Kidney (tissue), 14 donors: ENCODE measurements around the gene ZBTB22. TPM values are rescaled to one million over a fixed set of nuclear protein-coding genes. Genes with fewer than 3 reads are reported as not detected.

Experiments
- DNase-seq, 5 donors: peaks; one replicate each; pipeline ENCODE4 v3.0.0-alpha.2; 2013 to 2020
- FAIRE-seq: peaks from 2 replicates; lab custom pipeline; 2012; peaks lifted over from hg19 to GRCh38; lab: Jason Lieb, UNC
- H3K27ac ChIP-seq, 2 donors: one replicate each; pipeline ENCODE4 v1.7.0; 2013; ENCODE audit warnings: low read depth in 2 of 2, low read length in 2 of 2, inconsistent platforms in 1 of 2
- H3K27me3 ChIP-seq: one replicate; pipeline ENCODE4 v1.7.1; 2013; ENCODE audit warnings: low read length, inconsistent platforms; ENCODE audit not compliant: control insufficient read depth, insufficient read depth
- H3K36me3 ChIP-seq, 3 donors: one replicate each; pipeline versions ENCODE4 v1.7.0 to v1.7.1; 2013; ENCODE audit warnings: low read length in 3 of 3, control low read depth in 1 of 3, inconsistent platforms in 1 of 3; ENCODE audit not compliant: insufficient read depth in 3 of 3, control insufficient read depth in 2 of 3
- H3K4me1 ChIP-seq, 3 donors: one replicate each; pipeline versions ENCODE4 v1.7.0 to v1.7.1; 2013; ENCODE audit warnings: low read length in 3 of 3, inconsistent platforms in 1 of 3, low read depth in 1 of 3; ENCODE audit not compliant: control insufficient read depth in 2 of 3, insufficient read depth in 2 of 3
- H3K4me3 ChIP-seq, 3 donors: one replicate each; pipeline versions ENCODE4 v1.7.0 to v1.8.1; 2013; ENCODE audit warnings: low read length in 3 of 3, control low read depth in 1 of 3, inconsistent platforms in 1 of 3
- H3K9ac ChIP-seq, 3 donors: one replicate each; pipeline versions ENCODE4 v1.7.0 to v1.7.1; 2013; ENCODE audit warnings: low read length in 3 of 3, control low read depth in 1 of 3, inconsistent platforms in 1 of 3
- H3K9me3 ChIP-seq, 3 donors: one replicate each; pipeline versions ENCODE4 v1.7.0 to v1.7.1; 2013; ENCODE audit warnings: low read length in 3 of 3, control low read depth in 1 of 3, inconsistent platforms in 1 of 3; ENCODE audit not compliant: control insufficient read depth in 2 of 3, insufficient read depth in 1 of 3
- intact Hi-C: fragments of 100-400 bp; cut with DNase I; formaldehyde crosslinking; loops from one replicate; pipeline ENCODE4 v1.11.1; 2022
- polyA plus RNA-seq: library from polyadenylated mRNA; stranded (reverse); fragments of 350-450 nt; fragmentation: Illumina TruSeq; extraction: RNeasy Lipid Tissue Mini Kit (QIAGEN cat#74804); gene quantifications from one replicate; pipeline ENCODE4 v1.2.3, GENCODE V29; 2014; ENCODE audit warnings: low read depth, low replicate concordance; ENCODE audit not compliant: insufficient read depth
- total RNA-seq: library from RNA; stranded (reverse); fragmentation: NEBNext Ultra II Directional; extraction: Animal tissue kit (Norgen Biotek cat#: 25700); gene quantifications from one replicate; pipeline ENCODE4 v1.2.1, GENCODE V29; 2021
- TF ChIP-seq, protein P1 (sequence below): IDR thresholded peaks from 3 replicates; pipeline ENCODE4 v1.5.1; 2012; ENCODE audit warnings: mild to moderate bottlenecking, moderate library complexity, borderline replicate concordance; ENCODE audit not compliant: insufficient read depth; ENCODE audit errors: extremely low read depth
- donor health status: control.
- donor health status: control.
- donor health status: control.
- donor health status: control.
- donor health status: control.
- donor health status: DM: yes; HTN: yes; CAD: no.
- donor health status: Normal renal cell carcinoma (clear cell type).

Gene ZBTB22
- total and polyA plus RNA-seq, 2 donors from 2014 or later = 16.3 to 22.9 TPM

DNA sequence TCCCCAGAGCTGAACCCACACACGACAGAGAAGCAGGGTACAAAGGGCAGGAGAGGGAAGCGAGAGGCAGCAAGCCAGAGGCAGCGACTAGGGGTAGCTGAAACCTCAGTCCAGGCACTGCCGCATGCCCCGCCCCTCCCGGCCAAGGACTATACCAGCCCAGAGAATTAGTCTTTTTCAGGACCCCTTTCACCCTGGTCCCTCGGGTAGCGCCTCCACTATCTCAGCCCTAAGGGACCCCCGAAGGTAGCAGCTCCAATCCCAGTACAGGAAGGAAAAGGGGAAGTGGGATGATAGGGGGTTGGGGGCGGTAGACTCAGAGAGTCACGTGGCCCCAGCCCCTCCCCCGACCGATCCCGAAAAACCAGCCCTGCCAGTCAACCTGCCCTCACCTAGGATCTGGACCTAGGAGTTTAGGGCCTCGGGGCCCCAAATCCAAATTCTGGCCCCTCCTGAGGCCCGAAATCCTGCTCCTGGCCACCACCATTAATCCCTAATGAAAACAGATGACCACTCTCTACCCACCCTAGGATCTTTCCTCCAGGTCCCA, 20.1 kb downstream of the ZBTB22 start:
- Histone ChIP-seq H3K4me3 (peak overlapping the region; percentile 48 to 92 (median 56)), H3K9me3 (no peaks in the 10 kb centered on the region), H3K27me3 (no peaks in the 10 kb centered on the region), H3K9ac (peak overlapping the region in 2 of 3 donors; percentile 60 to 68), H3K4me1 (peaks cover 0 to 13% (median 0%) of the 10 kb centered on the region in 3 donors), H3K36me3 (peaks cover 2 to 12% (median 11%) of the 10 kb centered on the region in 3 donors), H3K27ac (peak overlapping the region; percentile 96 to 98)
- DNase-seq = peak; percentile 66 to 87 (median 77)
- TF ChIP-seq, protein P1, sequence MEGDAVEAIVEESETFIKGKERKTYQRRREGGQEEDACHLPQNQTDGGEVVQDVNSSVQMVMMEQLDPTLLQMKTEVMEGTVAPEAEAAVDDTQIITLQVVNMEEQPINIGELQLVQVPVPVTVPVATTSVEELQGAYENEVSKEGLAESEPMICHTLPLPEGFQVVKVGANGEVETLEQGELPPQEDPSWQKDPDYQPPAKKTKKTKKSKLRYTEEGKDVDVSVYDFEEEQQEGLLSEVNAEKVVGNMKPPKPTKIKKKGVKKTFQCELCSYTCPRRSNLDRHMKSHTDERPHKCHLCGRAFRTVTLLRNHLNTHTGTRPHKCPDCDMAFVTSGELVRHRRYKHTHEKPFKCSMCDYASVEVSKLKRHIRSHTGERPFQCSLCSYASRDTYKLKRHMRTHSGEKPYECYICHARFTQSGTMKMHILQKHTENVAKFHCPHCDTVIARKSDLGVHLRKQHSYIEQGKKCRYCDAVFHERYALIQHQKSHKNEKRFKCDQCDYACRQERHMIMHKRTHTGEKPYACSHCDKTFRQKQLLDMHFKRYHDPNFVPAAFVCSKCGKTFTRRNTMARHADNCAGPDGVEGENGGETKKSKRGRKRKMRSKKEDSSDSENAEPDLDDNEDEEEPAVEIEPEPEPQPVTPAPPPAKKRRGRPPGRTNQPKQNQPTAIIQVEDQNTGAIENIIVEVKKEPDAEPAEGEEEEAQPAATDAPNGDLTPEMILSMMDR = no peak
- FAIRE-seq = no peak
- intact Hi-C loops = no loop called here

GRCh38 chr6:33296797-33297405, 20.6 kb downstream of the ZBTB22 start:
- Histone ChIP-seq H3K27me3 (no peaks in the 10 kb centered on the region), H3K4me3 (peak overlapping the region; percentile 48 to 92 (median 56)), H3K36me3 (peaks cover 2 to 16% (median 15%) of the 10 kb centered on the region in 3 donors), H3K4me1 (peaks cover 0 to 13% (median 0%) of the 10 kb centered on the region in 3 donors), H3K27ac (peak overlapping the region; percentile 96 to 98), H3K9me3 (no peaks in the 10 kb centered on the region), H3K9ac (peak overlapping the region in 1 of 3 donors; percentile 68)
- intact Hi-C loops = no loop called here
- FAIRE-seq (no peak), DNase-seq (peak in 1 of 5 donors; percentile 75)
- TF ChIP-seq, protein P1 = no peak

GRCh38 chr6:33295621-33296369, 21.7 kb downstream of the ZBTB22 start:
- H3K4me1 ChIP-seq = peaks cover 0 to 11% (median 0%) of the 10 kb centered on the region in 3 donors
- H3K4me3 ChIP-seq = no peak overlapping the region
- H3K36me3 ChIP-seq = peaks cover 2 to 25% (median 16%) of the 10 kb centered on the region in 3 donors
- DNase-seq (peak in 1 of 5 donors; percentile 79), FAIRE-seq (no peak)
- H3K27ac ChIP-seq = no peak overlapping the region
- no peak overlapping the region for H3K9ac ChIP-seq
- intact Hi-C loops = no loop called here
- TF ChIP-seq, protein P1 = no peak
- no peaks in the 10 kb centered on the region for H3K27me3 ChIP-seq
- no peaks in the 10 kb centered on the region for H3K9me3 ChIP-seq
